SJSA1 (cell line): ENCODE data around the gene EBF3. TPM values are rescaled to one million over a fixed set of nuclear protein-coding genes. Genes with fewer than 3 reads are reported as not detected.

ENCODE experiments used
- DNase-seq, 2 experiments: peaks; one replicate each; pipeline ENCODE4 v3.0.0-alpha.2; 2015 to 2020; ENCODE audit warnings: low spot score in 2 of 2, low read depth in 1 of 2
- H3K27ac ChIP-seq: fragments of 250-450 bp; sonication (Bioruptor Pico); 2 replicates; pipeline ENCODE4 v1.5.1; 2020; ENCODE audit warnings: mild to moderate bottlenecking, moderate library complexity
- H3K27me3 ChIP-seq: fragments of 250-450 bp; sonication (Bioruptor Pico); replicated peaks from 2 replicates; pipeline ENCODE4 v1.5.1; 2020; ENCODE audit warnings: mild to moderate bottlenecking, moderate library complexity
- H3K36me3 ChIP-seq: fragments of 250-450 bp; sonication (Bioruptor Pico); 2 replicates; pipeline ENCODE4 v1.5.1; 2020; ENCODE audit warnings: mild to moderate bottlenecking
- H3K4me1 ChIP-seq: fragments of 250-450 bp; sonication (Bioruptor Pico); replicated peaks from 2 replicates; pipeline ENCODE4 v1.6.1; 2021; ENCODE audit warnings: mild to moderate bottlenecking
- H3K4me3 ChIP-seq: fragments of 250-450 bp; sonication (Bioruptor Pico); 2 replicates; pipeline ENCODE4 v1.5.1; 2020; ENCODE audit warnings: mild to moderate bottlenecking
- H3K9me3 ChIP-seq: fragments of 250-450 bp; sonication (Bioruptor Pico); replicated peaks from 2 replicates; pipeline ENCODE4 v1.5.1; 2020; ENCODE audit warnings: mild to moderate bottlenecking
- total RNA-seq: library from RNA; depleted of rRNA; stranded (reverse); fragments of >200 nt; shearing (Covaris generic); gene quantifications from 2 replicates; pipeline ENCODE4 v1.2.3, GENCODE V29; 2014

EBF3 gene
- total RNA-seq, 1 experiment from 2014 or later: not detected

GRCh38 chr10:129844216-129844766 lies 119.8 kb downstream of the EBF3 start:
- no peaks in the 10 kb centered on the region for H3K36me3 ChIP-seq
- H3K27me3 ChIP-seq: no peaks in the 10 kb centered on the region
- H3K27ac ChIP-seq: no peak overlapping the region
- no peak for DNase-seq
- no peaks in the 10 kb centered on the region for H3K4me1 ChIP-seq
- H3K9me3 ChIP-seq: peaks cover 9% of the 10 kb centered on the region
- H3K4me3 ChIP-seq: no peak overlapping the region

GRCh38 chr10:129843702-129844101 lies 120.4 kb downstream of the EBF3 start:
- no peaks in the 10 kb centered on the region for H3K4me1 ChIP-seq
- H3K27me3 ChIP-seq: no peaks in the 10 kb centered on the region
- no peaks in the 10 kb centered on the region for H3K36me3 ChIP-seq
- H3K27ac ChIP-seq: no peak overlapping the region
- H3K9me3 ChIP-seq: peaks cover 11% of the 10 kb centered on the region
- DNase-seq: no peak
- no peak overlapping the region for H3K4me3 ChIP-seq

GRCh38 chr10:129843131-129843541 lies 120.9 kb downstream of the EBF3 start:
- Histone ChIP-seq H3K4me3 (no peak overlapping the region), H3K9me3 (peaks cover 11% of the 10 kb centered on the region), H3K27me3 (no peaks in the 10 kb centered on the region), H3K4me1 (no peaks in the 10 kb centered on the region), H3K36me3 (no peaks in the 10 kb centered on the region), H3K27ac (no peak overlapping the region)
- DNase-seq: no peak

GRCh38 chr10:129842031-129842430 lies 122.0 kb downstream of the EBF3 start:
- H3K36me3 ChIP-seq: no peaks in the 10 kb centered on the region
- no peak overlapping the region for H3K4me3 ChIP-seq
- no peak overlapping the region for H3K27ac ChIP-seq
- peaks cover 9% of the 10 kb centered on the region for H3K9me3 ChIP-seq
- no peaks in the 10 kb centered on the region for H3K4me1 ChIP-seq
- DNase-seq: no peak
- H3K27me3 ChIP-seq: no peaks in the 10 kb centered on the region

GRCh38 chr10:129841590-129841989 lies 122.5 kb downstream of the EBF3 start:
- no peaks in the 10 kb centered on the region for H3K27me3 ChIP-seq
- H3K9me3 ChIP-seq: peaks cover 9% of the 10 kb centered on the region
- no peak overlapping the region for H3K27ac ChIP-seq
- no peaks in the 10 kb centered on the region for H3K4me1 ChIP-seq
- DNase-seq: no peak
- no peaks in the 10 kb centered on the region for H3K36me3 ChIP-seq
- no peak overlapping the region for H3K4me3 ChIP-seq

GRCh38 chr10:129841071-129841470 lies 123.0 kb downstream of the EBF3 start:
- no peak overlapping the region for H3K4me3 ChIP-seq
- H3K4me1 ChIP-seq: no peaks in the 10 kb centered on the region
- H3K27me3 ChIP-seq: no peaks in the 10 kb centered on the region
- DNase-seq: no peak
- no peaks in the 10 kb centered on the region for H3K36me3 ChIP-seq
- H3K9me3 ChIP-seq: peaks cover 9% of the 10 kb centered on the region
- no peak overlapping the region for H3K27ac ChIP-seq

- DNase-seq: no peak
- H3K9me3 ChIP-seq: peaks cover 9% of the 10 kb centered on the region
These were observed 123.9 kb downstream of the EBF3 start for GRCh38 chr10:129840196-129840590.

GRCh38 chr10:129839285-129840195 lies 124.5 kb downstream of the EBF3 start:
- peaks cover 5% of the 10 kb centered on the region for H3K9me3 ChIP-seq
- no peak overlapping the region for H3K4me3 ChIP-seq
- H3K36me3 ChIP-seq: no peaks in the 10 kb centered on the region
- no peak overlapping the region for H3K27ac ChIP-seq
- no peaks in the 10 kb centered on the region for H3K27me3 ChIP-seq
- DNase-seq: no peak
- H3K4me1 ChIP-seq: no peaks in the 10 kb centered on the region

More at GRCh38 chr10:129840196-129840590, 123.9 kb downstream of the EBF3 start:
- no peaks in the 10 kb centered on the region for H3K4me1 ChIP-seq
- no peak overlapping the region for H3K4me3 ChIP-seq
- H3K27ac ChIP-seq: no peak overlapping the region
- no peaks in the 10 kb centered on the region for H3K27me3 ChIP-seq
- no peaks in the 10 kb centered on the region for H3K36me3 ChIP-seq

- H3K9me3 ChIP-seq: peaks cover 5% of the 10 kb centered on the region
- no peak overlapping the region for H3K4me3 ChIP-seq
- DNase-seq: no peak
- no peak overlapping the region for H3K27ac ChIP-seq
- no peaks in the 10 kb centered on the region for H3K36me3 ChIP-seq
- no peaks in the 10 kb centered on the region for H3K4me1 ChIP-seq
- H3K27me3 ChIP-seq: no peaks in the 10 kb centered on the region
These were observed 125.3 kb downstream of the EBF3 start for GRCh38 chr10:129838794-129839193.

- Histone ChIP-seq H3K36me3 (no peaks in the 10 kb centered on the region), H3K27ac (no peak overlapping the region), H3K9me3 (peaks cover 5% of the 10 kb centered on the region), H3K4me3 (no peak overlapping the region), H3K27me3 (no peaks in the 10 kb centered on the region), H3K4me1 (no peaks in the 10 kb centered on the region)
- DNase-seq: peak in 1 of 2 experiments; percentile 15
These were observed 126.0 kb downstream of the EBF3 start for GRCh38 chr10:129837909-129838582.

GRCh38 chr10:129836253-129836652 lies 127.8 kb downstream of the EBF3 start:
- Histone ChIP-seq H3K27me3 (no peaks in the 10 kb centered on the region), H3K4me3 (no peak overlapping the region), H3K9me3 (peaks cover 5% of the 10 kb centered on the region; the same call in 1 of the 2 replicates), H3K27ac (no peak overlapping the region), H3K4me1 (no peaks in the 10 kb centered on the region), H3K36me3 (no peaks in the 10 kb centered on the region)
- peak in 1 of 2 experiments; percentile 15 for DNase-seq

- Histone ChIP-seq H3K27ac (no peak overlapping the region), H3K9me3 (peaks cover 1% of the 10 kb centered on the region), H3K27me3 (no peaks in the 10 kb centered on the region), H3K36me3 (no peaks in the 10 kb centered on the region), H3K4me3 (no peak overlapping the region), H3K4me1 (no peaks in the 10 kb centered on the region)
- DNase-seq: peak in 1 of 2 experiments; percentile 19
These were observed 129.9 kb downstream of the EBF3 start for GRCh38 chr10:129833994-129834739.

- Histone ChIP-seq H3K4me1 (no peaks in the 10 kb centered on the region), H3K4me3 (no peak overlapping the region), H3K36me3 (no peaks in the 10 kb centered on the region), H3K27me3 (no peaks in the 10 kb centered on the region), H3K9me3 (no peaks in the 10 kb centered on the region; the same call in 1 of the 2 replicates), H3K27ac (no peak overlapping the region)
- peak in 1 of 2 experiments; percentile 22 for DNase-seq
These were observed 130.6 kb downstream of the EBF3 start for GRCh38 chr10:129833468-129833950.
